HK-2 (cell line): ENCODE results near the gene MAU2.

Experiments used
- DNase-seq: peaks from one replicate; pipeline ENCODE4 v3.0.0-alpha.2; 2018; ENCODE audit not compliant: unreplicated experiment

MAU2 gene

GRCh38 chr19:19306191-19306590 lies 14.4 kb upstream of the MAU2 start:
- DNase-seq: no peak

DNA sequence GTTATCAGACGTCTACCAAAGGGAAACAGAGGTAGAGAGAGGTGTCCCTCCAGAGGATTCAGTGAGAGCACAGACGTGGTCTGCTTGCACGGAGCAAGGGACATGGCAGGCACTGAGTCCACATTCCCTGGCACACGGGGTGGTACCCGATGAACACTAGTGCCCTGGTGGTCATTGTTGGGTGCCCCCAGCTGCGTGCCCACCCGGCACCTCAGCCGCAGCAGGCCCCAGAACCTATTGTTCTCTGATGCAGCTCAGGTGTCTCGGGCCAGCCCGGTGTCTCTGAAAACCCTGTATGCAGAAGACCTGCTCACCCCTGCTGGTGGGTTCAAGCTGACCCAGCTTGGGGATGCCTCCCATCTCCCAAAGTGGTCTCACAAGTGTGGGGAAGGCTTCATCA lies 12.3 kb upstream of the MAU2 start:
- no peak for DNase-seq

DNA sequence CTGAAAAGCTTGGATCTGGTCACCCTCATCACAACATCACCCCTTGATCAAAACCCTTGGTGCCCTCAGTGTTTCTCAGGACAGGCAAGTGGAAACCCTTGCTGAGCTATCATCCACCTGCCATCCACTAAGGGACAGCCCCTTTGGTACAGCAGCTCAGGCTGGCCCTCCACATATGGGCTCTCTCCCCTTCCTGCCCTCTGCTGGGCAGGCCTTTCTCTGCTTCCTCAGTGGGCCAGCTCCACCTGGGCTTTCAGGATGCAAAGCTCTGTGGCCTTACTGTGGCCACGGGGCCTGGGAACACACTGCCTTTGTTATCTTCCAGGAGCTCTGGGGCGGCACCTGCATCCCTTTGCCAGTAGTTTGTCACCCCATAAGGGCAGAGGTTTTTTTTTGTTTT lies 5.2 kb upstream of the MAU2 start:
- DNase-seq: no peak

DNA sequence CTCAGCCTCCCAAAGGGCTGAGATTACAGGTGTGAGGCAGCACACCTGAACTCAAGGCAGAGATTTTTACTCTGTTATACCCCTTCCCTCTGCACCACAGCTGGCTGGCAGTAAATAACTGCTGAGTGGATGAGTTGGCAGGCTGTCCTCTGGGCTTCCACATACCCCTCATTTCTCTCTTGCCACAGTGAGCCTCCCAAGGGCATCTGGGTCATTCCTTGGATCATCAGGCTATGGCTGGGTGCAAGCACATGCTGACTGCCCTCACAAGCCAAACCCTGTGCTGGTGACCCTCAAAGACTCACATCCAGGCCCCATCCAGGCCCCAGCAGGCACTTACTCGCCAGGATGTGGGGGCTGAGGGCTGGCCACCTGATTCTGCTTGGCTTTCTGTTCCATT lies 4.5 kb upstream of the MAU2 start:
- DNase-seq: no peak

DNA sequence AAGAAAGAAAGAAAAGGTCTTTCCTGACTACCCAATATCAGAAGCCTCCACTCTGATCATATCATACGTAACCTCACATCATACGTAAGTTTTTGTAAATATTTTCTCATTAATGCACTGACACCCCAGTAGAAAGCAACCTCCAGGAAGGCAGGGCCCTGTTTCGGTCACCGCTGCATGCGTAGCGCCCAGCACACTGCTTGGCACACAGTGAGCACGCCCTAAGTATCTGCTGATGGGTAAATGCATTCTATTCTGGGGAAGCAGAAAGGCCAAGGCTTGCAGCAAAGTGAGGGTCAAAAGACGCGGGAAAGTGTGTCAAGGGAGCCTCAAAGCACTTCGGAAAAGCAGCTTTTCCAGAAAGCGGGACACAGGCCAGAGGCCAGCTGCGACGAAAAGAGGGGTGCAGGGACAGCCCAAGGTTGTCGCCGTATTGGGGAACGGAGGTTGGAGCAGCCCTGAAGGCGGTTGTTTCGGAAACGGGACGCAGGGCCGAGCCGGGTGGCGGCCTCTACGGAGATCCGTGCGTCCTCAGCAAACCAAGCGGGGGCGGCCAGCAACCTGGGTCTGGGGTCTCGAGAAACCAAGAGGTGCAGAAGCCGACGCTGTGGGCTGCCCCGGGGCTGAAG lies 783 bp upstream of the MAU2 start:
- no peak for DNase-seq

GRCh38 chr19:19321141-19321577 lies 530 bp downstream of the MAU2 start:
- DNase-seq: no peak

DNA sequence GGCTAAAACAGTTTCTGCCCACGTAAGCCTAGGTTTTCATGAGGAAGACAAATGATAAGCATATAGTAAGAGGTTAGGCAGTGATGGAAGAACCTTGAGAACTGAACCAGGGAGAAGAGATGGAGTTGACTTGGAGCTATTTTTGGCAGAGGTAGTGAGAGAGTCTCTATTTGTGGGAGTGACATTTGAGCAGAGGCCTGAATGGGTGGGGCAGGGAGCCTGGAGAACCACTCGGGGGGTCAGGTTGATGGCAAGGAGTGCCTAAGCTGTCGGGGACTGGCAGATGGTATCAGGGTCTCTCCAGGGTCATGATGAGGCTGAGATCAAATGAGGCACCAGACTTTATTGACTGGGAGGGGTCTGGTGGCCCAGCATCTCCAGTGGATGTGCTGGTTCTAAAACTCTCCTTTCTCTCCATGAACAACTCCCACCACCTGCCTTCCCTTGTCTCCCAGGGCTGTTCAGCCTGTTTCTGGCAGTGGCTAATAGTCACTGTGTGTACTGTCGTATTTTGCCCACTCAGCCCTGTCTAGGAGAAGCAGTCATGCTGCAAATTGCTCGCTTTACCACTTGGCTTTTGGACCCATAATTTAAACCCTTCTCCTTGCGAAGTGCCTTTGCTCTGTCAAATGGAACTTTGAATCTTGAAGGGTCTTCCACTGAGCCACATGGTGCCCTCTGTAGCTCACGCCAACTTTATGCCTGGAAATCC lies 3.6 kb downstream of the MAU2 start:
- DNase-seq: no peak

DNA sequence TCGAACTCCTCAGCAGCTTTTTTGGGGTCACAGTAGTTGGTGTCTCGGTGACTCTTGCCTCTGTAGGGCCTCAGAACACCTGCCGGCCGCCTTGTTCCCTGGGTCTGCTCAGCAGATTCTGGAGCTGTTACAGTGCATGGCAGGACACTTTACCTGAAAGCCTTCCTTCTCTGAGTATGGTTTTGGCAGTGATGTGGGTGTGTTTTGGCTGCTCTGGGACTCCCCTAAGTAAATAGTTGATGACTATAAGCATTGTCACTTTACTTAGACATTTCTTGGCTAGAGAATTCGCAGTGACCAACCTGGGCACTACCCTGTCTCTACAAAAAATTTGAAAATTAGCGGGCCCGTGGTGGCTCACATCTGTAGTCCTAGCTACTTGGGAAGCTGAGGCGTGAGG lies 7.0 kb downstream of the MAU2 start:
- DNase-seq: no peak

GRCh38 chr19:19329126-19329525 lies 8.5 kb downstream of the MAU2 start:
- DNase-seq: no peak

DNA sequence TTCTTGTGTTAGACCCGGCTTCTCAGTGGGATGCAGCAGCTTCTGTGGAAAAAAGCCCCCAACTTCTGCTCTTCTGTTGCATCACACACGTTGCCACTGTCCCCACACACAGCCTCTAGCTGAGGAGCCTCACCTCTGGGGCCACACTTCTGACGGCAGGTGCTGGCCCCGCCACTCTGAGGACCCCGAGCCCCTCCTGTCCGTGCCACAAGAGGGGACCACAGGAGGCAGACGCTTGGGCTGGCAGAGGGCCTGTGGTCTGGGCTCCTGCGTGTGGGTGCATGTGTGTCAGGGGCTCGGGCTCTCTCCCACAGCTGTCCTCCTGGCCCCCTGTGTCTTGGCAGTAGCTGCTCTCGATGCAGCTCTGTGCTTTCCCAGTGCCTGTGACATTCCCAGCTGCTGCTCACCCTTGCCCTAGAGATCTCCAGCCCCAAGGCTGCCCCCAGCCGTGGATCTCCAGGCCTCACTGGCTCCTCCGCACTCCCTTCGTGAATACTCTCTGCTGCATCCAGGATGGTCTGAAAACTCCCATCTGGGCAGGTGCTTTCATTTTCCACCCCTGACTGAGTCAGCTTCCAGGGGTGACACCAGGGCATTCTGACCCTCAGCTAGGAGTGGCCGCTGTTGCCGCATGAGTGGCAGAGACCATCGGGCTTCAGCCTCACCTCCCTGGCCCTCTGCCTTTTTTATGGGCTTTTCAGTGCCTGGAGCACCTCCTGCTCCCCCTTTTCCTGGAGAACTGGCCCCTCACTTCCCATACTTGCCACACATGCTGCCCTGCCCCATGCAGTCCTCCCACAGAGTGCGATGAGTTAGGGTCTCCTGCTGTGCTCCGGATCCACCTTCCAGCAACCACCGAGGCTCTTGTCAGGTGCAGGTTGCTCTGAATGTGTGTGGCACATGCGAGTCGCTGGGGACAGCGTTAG lies 13.7 kb downstream of the MAU2 start:
- no peak for DNase-seq

GRCh38 chr19:19334989-19335344 lies 14.3 kb downstream of the MAU2 start:
- no peak for DNase-seq

DNA sequence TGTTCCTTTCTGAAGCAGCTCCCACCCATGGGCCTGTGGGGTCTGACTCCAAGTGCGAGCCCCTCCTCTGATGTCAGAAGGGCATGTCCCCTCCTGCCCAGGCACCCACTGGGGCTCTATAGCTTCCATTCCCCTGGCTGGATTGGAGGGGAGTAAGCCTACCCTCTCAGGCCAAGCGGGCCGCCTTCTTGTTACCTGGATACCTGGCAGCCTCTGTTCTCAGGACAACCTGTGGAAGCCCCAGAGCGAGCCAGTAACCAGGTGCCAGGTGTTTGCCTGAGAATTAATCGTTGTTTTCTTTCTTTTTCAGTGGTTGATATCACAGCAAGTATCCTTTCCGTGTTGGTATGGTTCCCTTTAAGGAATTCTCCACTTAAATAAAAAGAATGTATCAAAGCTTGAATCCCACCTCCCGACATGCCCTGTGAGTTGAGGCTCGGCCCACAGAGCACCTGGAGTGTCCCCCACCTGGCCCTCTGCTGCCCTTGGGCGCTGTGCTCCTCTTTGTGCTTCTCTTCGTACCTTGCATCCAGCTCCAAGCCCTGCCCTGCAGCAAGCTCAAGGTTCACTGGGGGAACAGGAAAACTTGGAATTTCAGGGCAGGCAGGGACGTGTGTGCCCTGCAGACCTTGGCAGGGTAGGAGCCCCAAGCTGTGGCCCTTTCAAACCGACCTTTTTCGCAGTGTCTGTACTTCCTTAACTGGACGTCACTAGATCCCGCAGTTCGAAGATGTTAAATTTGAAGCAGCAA lies 15.0 kb downstream of the MAU2 start:
- DNase-seq: no peak

DNA sequence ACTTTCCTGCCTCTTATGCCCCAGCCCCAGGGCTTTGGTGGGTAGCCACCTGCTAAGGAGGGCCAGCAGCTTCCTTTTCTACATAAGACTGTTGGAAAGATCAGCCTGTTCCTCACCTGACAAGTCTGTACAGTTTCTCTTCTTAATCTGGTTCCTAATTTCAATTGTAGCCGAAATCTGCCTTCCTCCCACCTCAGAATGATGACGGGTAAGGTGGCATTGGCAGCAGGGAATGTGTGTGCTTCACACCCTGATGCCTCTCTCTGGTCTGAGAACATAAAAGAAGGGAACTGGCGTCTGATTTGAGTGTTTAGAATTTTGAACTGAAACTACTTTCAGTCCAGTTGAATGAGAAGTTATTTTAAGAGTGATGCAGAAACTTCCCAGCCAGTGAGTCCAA lies 16.0 kb downstream of the MAU2 start:
- no peak for DNase-seq

DNA sequence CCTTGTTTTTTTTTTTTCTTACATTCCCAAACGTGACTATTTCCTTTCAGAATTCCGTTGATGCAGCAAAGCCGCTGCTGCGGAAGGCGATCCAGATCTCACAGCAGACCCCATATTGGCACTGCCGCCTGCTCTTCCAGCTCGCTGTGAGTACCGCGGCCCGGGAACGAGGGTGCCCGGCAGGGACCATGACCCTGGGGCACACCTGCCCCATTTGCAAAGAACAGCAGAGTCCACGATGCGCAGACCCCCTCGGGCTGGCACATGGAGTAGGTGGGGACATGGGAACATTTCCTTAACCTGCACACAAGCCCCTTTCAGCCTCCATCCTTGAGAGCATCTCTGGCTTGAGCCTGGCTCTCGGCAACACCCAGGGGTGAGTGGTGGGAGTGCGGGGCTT lies 16.5 kb downstream of the MAU2 start:
- DNase-seq: no peak

DNA sequence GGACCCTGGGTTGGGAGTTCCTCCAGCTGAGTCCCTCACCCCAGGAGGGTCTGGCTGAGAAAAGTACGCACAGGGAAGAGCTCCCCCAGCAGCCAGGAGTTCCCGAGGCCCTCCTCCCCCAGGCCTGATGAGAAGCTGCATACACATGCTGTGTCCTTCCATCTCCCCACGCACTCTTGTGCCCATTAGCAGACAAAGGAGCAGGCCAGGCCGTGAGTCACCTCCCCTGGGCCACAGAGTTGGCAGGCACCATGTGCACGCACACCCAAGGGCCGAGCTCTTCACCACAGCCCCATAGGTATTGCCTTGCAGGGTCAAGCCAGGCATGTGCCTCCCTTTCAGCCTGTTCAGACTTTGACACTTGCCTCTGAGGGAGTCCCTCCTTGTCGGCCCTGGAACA lies 17.5 kb downstream of the MAU2 start:
- DNase-seq: no peak

DNA sequence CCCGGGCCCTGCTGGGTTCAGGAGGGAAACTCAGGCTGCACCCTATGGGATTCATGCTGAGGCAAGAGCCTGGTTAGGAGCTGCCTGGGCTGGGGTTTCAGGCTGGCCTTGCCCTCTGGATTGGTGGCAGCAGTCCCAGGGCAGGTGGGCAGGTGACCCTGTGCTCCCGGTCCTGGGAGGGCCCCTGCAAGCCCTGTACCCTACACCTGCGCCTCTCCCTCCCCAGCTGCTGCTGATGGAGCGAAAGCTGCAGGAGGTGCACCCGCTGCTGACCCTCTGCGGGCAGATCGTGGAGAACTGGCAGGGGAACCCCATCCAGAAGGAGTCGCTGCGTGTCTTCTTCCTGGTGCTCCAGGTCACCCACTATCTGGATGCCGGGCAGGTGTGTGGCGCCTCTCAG lies 20.4 kb downstream of the MAU2 start:
- DNase-seq: no peak

- DNase-seq: no peak
Observed at GRCh38 chr19:19342086-19343015, 21.7 kb downstream of the MAU2 start.

DNA sequence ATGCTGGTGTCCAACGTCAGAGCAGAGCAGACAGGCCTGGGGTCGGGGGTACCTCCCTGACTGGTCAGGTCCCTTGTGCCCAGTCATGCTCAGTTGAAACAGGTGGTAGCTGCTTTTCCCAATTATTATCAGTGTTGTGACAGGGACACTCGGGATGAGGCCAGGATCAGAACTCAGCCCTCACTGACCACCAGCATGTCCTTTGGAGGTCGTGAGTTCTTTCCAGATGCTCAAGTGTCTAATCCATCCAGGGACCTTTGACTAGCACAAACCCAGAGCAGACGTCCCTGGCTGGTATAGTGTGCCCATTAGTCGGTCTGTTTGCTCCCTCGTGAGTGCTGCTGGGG lies 22.4 kb downstream of the MAU2 start:
- no peak for DNase-seq

DNA sequence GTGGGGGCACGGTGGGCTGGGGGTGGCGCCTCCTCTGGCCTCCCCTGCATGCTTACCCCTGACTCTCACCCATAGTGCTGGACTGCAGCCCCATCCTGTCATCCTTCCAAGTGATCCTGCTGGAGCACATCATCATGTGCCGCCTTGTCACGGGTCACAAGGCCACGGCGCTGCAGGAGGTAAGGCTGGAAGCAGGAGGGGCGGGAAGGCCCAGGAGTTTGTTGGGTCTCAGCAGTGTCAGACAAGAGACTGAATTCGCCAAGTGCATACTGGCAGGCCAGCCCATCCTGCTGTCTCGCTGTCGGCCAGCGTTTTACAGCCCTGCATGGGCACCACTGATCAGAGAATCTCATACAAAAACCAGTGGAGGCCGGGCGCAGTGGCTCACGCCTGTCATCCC lies 23.1 kb downstream of the MAU2 start:
- no peak for DNase-seq

GRCh38 chr19:19345232-19345631 lies 24.6 kb downstream of the MAU2 start:
- DNase-seq: no peak

GRCh38 chr19:19345970-19346369 lies 25.3 kb downstream of the MAU2 start:
- DNase-seq: no peak
